Measurements from ENCODE around the gene YIF1B.

DNA sequence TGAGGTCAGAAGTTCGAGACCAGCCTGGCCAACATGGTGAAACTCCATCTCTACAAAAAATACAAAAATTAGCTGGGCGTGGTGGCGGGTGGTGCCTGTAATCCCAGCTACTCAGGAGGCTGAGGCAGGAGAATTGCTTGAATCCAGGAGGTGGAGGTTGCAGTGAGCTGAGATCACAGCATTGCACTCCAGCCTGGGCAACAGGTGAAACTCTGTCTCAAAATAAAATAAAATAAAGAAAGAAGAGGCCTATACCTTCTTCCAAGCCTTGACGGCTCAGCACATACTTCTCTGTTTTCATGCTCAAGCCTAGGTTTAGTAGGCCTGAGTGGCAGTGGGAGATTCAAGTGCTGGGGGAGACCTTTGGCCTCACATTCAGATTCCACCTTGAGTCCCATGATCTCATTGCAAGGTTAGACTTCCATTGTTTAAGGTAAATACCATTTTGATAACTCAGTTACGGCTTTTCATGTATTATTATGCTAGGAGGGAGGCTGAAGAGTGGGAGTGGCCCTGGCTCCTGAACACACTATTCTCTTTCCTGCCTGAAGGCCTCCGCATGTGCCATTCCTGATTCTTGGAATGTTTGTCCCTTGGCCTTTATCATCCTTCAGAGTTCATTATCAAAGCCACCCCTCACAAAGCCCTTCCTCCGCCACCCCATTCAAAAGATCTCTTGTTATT lies 53.0 kb downstream of the YIF1B start:
- no peak for TF ChIP-seq CTCF (IDR thresholded peaks at IDR 0.05)
- TF ChIP-seq POLR2A (IDR thresholded peaks at IDR 0.05): no peak
